ENCODE data around the gene OXER1. TPM values are rescaled to one million over a fixed set of nuclear protein-coding genes. Genes with fewer than 3 reads are reported as not detected.

The OXER1 gene
- polyA plus RNA-seq, 1 donor (not counting 4 experiments of a cell fraction or from before 2014, with no cell fraction given), result not detected

GRCh38 chr2:42769583-42770287, 5.8 kb upstream of the OXER1 start:
- no peak overlapping the region for H3K4me3 ChIP-seq (ENCODE audit: control insufficient read depth in 2 of 3, extremely low read depth in 1 of 3, insufficient read depth in 2 of 3, low read depth in 1 of 3, low read length in 3 of 3)
- no peaks in the 10 kb centered on the region for H3K4me1 ChIP-seq (ENCODE audit: control insufficient read depth, extremely low read depth, insufficient read depth, low read length)
- no peaks in the 10 kb centered on the region for H3K27me3 ChIP-seq (ENCODE audit: control insufficient read depth, extremely low read depth, insufficient read depth, low read length)
- H3K4me2 ChIP-seq (ENCODE audit: control insufficient read depth, extremely low read depth, insufficient read depth, low read depth, low read length), result no peak overlapping the region
- no peak for FAIRE-seq
- no peaks in the 10 kb centered on the region for H3K79me2 ChIP-seq (ENCODE audit: control insufficient read depth, insufficient read depth, low read length)
- H4K20me1 ChIP-seq (ENCODE audit: control insufficient read depth, extremely low read depth, insufficient read depth, low read length), result no peaks in the 10 kb centered on the region
- no peak overlapping the region for H2AFZ ChIP-seq (ENCODE audit: control insufficient read depth, low read length)
- no peak overlapping the region for H3K9ac ChIP-seq (ENCODE audit: control insufficient read depth, extremely low read depth, insufficient read depth, low read length)
- dilution Hi-C loops (cut with MboI; ENCODE audit: extremely low pct_ligation_motif_present, low sequenced_read_pairs), result no loop called here
- DNase-seq (ENCODE audit: low read depth, low spot score), result no peak
- no peaks in the 10 kb centered on the region for H3K9me1 ChIP-seq (ENCODE audit: control insufficient read depth, extremely low read depth, insufficient read depth, low read length)
- no peaks in the 10 kb centered on the region for H3K9me3 ChIP-seq (ENCODE audit: control insufficient read depth, low read depth, low read length)
- no peaks in the 10 kb centered on the region for H3K36me3 ChIP-seq (ENCODE audit: control insufficient read depth in 2 of 2, extremely low read depth in 1 of 2, insufficient read depth in 2 of 2, low read length in 2 of 2)
- no peak for TF ChIP-seq CTCF (optimal IDR thresholded peaks at IDR 0.05 in 1 of 3, IDR thresholded peaks at IDR 0.05 in 1 of 3, conservative IDR thresholded peaks at IDR 0.05 in 1 of 3; ENCODE audit: extremely low read depth in 1 of 3, insufficient read depth in 2 of 3, low read length in 3 of 3)
- no peak for TF ChIP-seq EZH2 (IDR thresholded peaks at IDR 0.05; ENCODE audit: low read length)
- no peak overlapping the region for H3K27ac ChIP-seq (ENCODE audit: control insufficient read depth, insufficient read depth, low read length)

GRCh38 chr2:42768706-42769256, 4.8 kb upstream of the OXER1 start:
- Histone ChIP-seq H3K4me3 (ENCODE audit: control insufficient read depth in 2 of 3, extremely low read depth in 1 of 3, insufficient read depth in 2 of 3, low read depth in 1 of 3, low read length in 3 of 3) (no peak overlapping the region), H3K9me3 (ENCODE audit: control insufficient read depth, low read depth, low read length) (no peaks in the 10 kb centered on the region), H3K9ac (ENCODE audit: control insufficient read depth, extremely low read depth, insufficient read depth, low read length) (no peak overlapping the region), H3K27ac (ENCODE audit: control insufficient read depth, insufficient read depth, low read length) (no peak overlapping the region), H3K4me2 (ENCODE audit: control insufficient read depth, extremely low read depth, insufficient read depth, low read depth, low read length) (no peak overlapping the region), H3K9me1 (ENCODE audit: control insufficient read depth, extremely low read depth, insufficient read depth, low read length) (no peaks in the 10 kb centered on the region), H4K20me1 (ENCODE audit: control insufficient read depth, extremely low read depth, insufficient read depth, low read length) (no peaks in the 10 kb centered on the region), H3K4me1 (ENCODE audit: control insufficient read depth, extremely low read depth, insufficient read depth, low read length) (no peaks in the 10 kb centered on the region), H3K27me3 (ENCODE audit: control insufficient read depth, extremely low read depth, insufficient read depth, low read length) (no peaks in the 10 kb centered on the region), H2AFZ (ENCODE audit: control insufficient read depth, low read length) (no peak overlapping the region), H3K36me3 (ENCODE audit: control insufficient read depth in 2 of 2, extremely low read depth in 1 of 2, insufficient read depth in 2 of 2, low read length in 2 of 2) (no peaks in the 10 kb centered on the region), H3K79me2 (ENCODE audit: control insufficient read depth, insufficient read depth, low read length) (no peaks in the 10 kb centered on the region)
- FAIRE-seq (no peak), DNase-seq (ENCODE audit: low read depth, low spot score) (no peak)
- TF ChIP-seq CTCF (optimal IDR thresholded peaks at IDR 0.05 in 1 of 3, IDR thresholded peaks at IDR 0.05 in 1 of 3, conservative IDR thresholded peaks at IDR 0.05 in 1 of 3; ENCODE audit: extremely low read depth in 1 of 3, insufficient read depth in 2 of 3, low read length in 3 of 3) (no peak), EZH2 (IDR thresholded peaks at IDR 0.05; ENCODE audit: low read length) (no peak)
- dilution Hi-C loops (cut with MboI; ENCODE audit: extremely low pct_ligation_motif_present, low sequenced_read_pairs), result no loop called here
